HepG2 (cell line): Measurements from ENCODE around the gene TFDP1. TPM values are rescaled to one million over a fixed set of nuclear protein-coding genes. Genes with fewer than 3 reads are reported as not detected.
"Not testable (repeated sequence)": the region's sequence is repeated elsewhere in the genome, so short reads cannot be mapped to it uniquely, and the experiment has no call there.

ENCODE experiments used
- ATAC-seq: fragments of 200-7000 bp; cut with Tn5 transposase; 3 replicates; pipeline ENCODE4 v1.9.1; 2020; ENCODE audit warnings: mild to moderate bottlenecking, moderate library complexity
- BruUV-seq: library from RNA; stranded (reverse); fragments of 400-500 nt; replicated peaks from 2 replicates; lab custom pipeline; 2021; lab: Mats Ljungman, UMichigan
- CTCF ChIA-PET: fragments of 300-600 bp; formaldehyde crosslinking; extraction: SDS; loops from one replicate; lab custom pipeline; 2021; ENCODE audit warnings: low total read pairs, inconsistent platforms, low intra/inter-chr PET ratio; lab: Yijun Ruan, JAX
- POLR2A ChIA-PET: fragments of 350-600 bp; sonication (Branson Sonifier 250); formaldehyde crosslinking; loops from one replicate; lab custom pipeline; 2020; ENCODE audit warnings: antibody characterized with exemption, inconsistent platforms; lab: Yijun Ruan, JAX
- DNase-seq: peaks from one replicate; pipeline ENCODE4 v3.0.0-alpha.2; 2015; ENCODE audit warnings: low spot score
- FAIRE-seq: peaks from 3 replicates; lab custom pipeline; 2011; peaks lifted over from hg19 to GRCh38; lab: Jason Lieb, UNC
- H2AFZ ChIP-seq: one replicate; pipeline ENCODE4 v1.6.1; 2011; ENCODE audit warnings: low read length, inconsistent platforms
- H3K27ac ChIP-seq: fragments of 300-600 bp; 3 replicates; pipeline ENCODE4 v1.8.0; 2011; ENCODE audit warnings: mixed run types, mild to moderate bottlenecking, mixed read lengths, low read length, inconsistent platforms; ENCODE audit not compliant: insufficient read depth; ENCODE audit errors: extremely low read length
- H3K27me3 ChIP-seq, 2 experiments: fragments of 200-600 bp in 1 of 2; 2 replicates in 1 of 2; 3 replicates in 1 of 2; pipeline versions ENCODE4 v1.6.0 to v1.8.0; 2011; ENCODE audit warnings: low read length in 2 of 2, mild to moderate bottlenecking in 2 of 2, moderate library complexity in 2 of 2, inconsistent platforms in 1 of 2; ENCODE audit not compliant: insufficient read depth in 2 of 2, control insufficient read depth in 1 of 2
- H3K36me3 ChIP-seq, 2 experiments: fragments of 200-600 bp in 1 of 2; replicated peaks in 1 of 2; 2 replicates in 1 of 2; 3 replicates in 1 of 2; pipeline versions ENCODE4 v1.5.1 to v1.8.0; 2011; ENCODE audit warnings: low read length in 2 of 2, inconsistent platforms in 1 of 2; ENCODE audit not compliant: insufficient read depth in 2 of 2, control insufficient read depth in 1 of 2
- H3K4me1 ChIP-seq: 2 replicates; pipeline ENCODE4 v1.5.1; 2012; ENCODE audit warnings: low read length, inconsistent platforms; ENCODE audit not compliant: insufficient read depth
- H3K4me2 ChIP-seq: 2 replicates; pipeline ENCODE4 v1.6.0; 2011; ENCODE audit warnings: low read depth, low read length, inconsistent platforms
- H3K4me3 ChIP-seq, 3 experiments: fragments of 200-600 bp in 1 of 3; sonication (generic), shearing (Covaris generic) in 1 of 3; replicated peaks in 1 of 3; 2 replicates each; pipeline ENCODE4 v1.5.1; 2011 to 2016; ENCODE audit warnings: low read length in 3 of 3, inconsistent platforms in 2 of 3, low read depth in 2 of 3, mild to moderate bottlenecking in 2 of 3, control low read depth in 1 of 3, mixed read lengths in 1 of 3; ENCODE audit not compliant: insufficient read depth in 1 of 3
- H3K79me2 ChIP-seq: one replicate; pipeline ENCODE4 v1.6.1; 2011; ENCODE audit warnings: low read length, inconsistent platforms; ENCODE audit not compliant: insufficient read depth
- H3K9ac ChIP-seq: 2 replicates; pipeline ENCODE4 v1.6.0; 2011; ENCODE audit warnings: mild to moderate bottlenecking, low read depth, low read length, inconsistent platforms; ENCODE audit not compliant: insufficient read depth
- H3K9me3 ChIP-seq: 2 replicates; pipeline ENCODE4 v1.5.1; 2012; ENCODE audit warnings: mild to moderate bottlenecking, low read length
- H4K20me1 ChIP-seq: 2 replicates; pipeline ENCODE4 v1.6.0; 2011; ENCODE audit warnings: inconsistent platforms, mild to moderate bottlenecking, low read length, moderate library complexity; ENCODE audit not compliant: insufficient read depth
- HOXA3 ChIP-seq: sonication (generic); formaldehyde crosslinking; IDR thresholded peaks from 2 replicates; pipeline ENCODE4 v1.5.0; 2020; ENCODE audit warnings: missing genetic modification reagents
- POGZ ChIP-seq: sonication (generic); formaldehyde crosslinking; IDR thresholded peaks from 2 replicates; pipeline ENCODE4 v1.4.0; 2020; ENCODE audit warnings: mild to moderate bottlenecking, missing genetic modification reagents
- STAG1 ChIP-seq: sonication (generic); formaldehyde crosslinking; IDR thresholded peaks from 2 replicates; pipeline ENCODE4 v1.4.0; 2020; ENCODE audit warnings: missing genetic modification reagents
- ZBTB38 ChIP-seq: sonication (generic); formaldehyde crosslinking; IDR thresholded peaks from 2 replicates; pipeline ENCODE4 v1.5.1; 2020; ENCODE audit warnings: mild to moderate bottlenecking, missing genetic modification reagents
- ZMYM4 ChIP-seq: sonication (generic); formaldehyde crosslinking; IDR thresholded peaks from 2 replicates; pipeline ENCODE4 v1.8.1; 2023; ENCODE audit warnings: mild to moderate bottlenecking, missing genetic modification reagents
- WGBS: methylation state at CpG from one replicate; pipeline ENCODE4 v1.1.6; 2017; ENCODE audit warnings: low lambda C conversion rate; 5-methylcytosine and 5-hydroxymethylcytosine counted together
- in situ Hi-C: cut with HindIII; loops from 2 replicates; pipeline ENCODE4 v1.10.0; 2017; ENCODE audit warnings: low pct_unique_long_range_greater_than_20kb; ENCODE audit not compliant: extremely low pct_ligation_motif_present
- intact Hi-C: fragments of 100-400 bp; cut with micrococcal nuclease; formaldehyde crosslinking; loops from one replicate; pipeline ENCODE4 v1.10.0; 2022; ENCODE audit not compliant: unreplicated experiment
- polyA plus RNA-seq, 8 experiments: library from polyadenylated mRNA; depleted of rRNA in 3 of 8; stranded (reverse) in 7 of 8; unstranded in 1 of 8; fragments of >200 nt; fragmentation: Illumina TruSeq in 4 of 8; extraction: Trizol in 4 of 8; gene quantifications; 2 replicates each; pipeline versions ENCODE4 v1.2.1 to v1.2.3, GENCODE V29; 2011 to 2016; ENCODE audit warnings: low read depth in 4 of 8, missing spikeins in 1 of 8, mixed read lengths in 1 of 8; ENCODE audit not compliant: insufficient read depth in 1 of 8
- total RNA-seq, 5 experiments: library from RNA; depleted of rRNA; stranded (reverse); fragments of >200 nt; fragmentation: Illumina TruSeq; extraction: Trizol; gene quantifications; 2 replicates each; pipeline ENCODE4 v1.2.3, GENCODE V29; 2016; ENCODE audit warnings: low read depth in 1 of 5
- TF ChIP-seq, protein P1 (sequence below): sonication (generic); formaldehyde crosslinking; IDR thresholded peaks from 2 replicates; pipeline ENCODE4 v1.4.0; 2020; ENCODE audit warnings: missing genetic modification reagents
- TF ChIP-seq, protein P2 (sequence below): sonication (generic); formaldehyde crosslinking; IDR thresholded peaks from 2 replicates; pipeline ENCODE4 v1.5.0; 2020; ENCODE audit warnings: mild to moderate bottlenecking, missing genetic modification reagents, moderate library complexity

The TFDP1 gene
- total and polyA plus RNA-seq, 2 of the 13 experiments (the other 11 are each of a cell fraction or from before 2014, with no cell fraction given), result 38.0 to 84.2 TPM

- TF ChIP-seq, protein P1, sequence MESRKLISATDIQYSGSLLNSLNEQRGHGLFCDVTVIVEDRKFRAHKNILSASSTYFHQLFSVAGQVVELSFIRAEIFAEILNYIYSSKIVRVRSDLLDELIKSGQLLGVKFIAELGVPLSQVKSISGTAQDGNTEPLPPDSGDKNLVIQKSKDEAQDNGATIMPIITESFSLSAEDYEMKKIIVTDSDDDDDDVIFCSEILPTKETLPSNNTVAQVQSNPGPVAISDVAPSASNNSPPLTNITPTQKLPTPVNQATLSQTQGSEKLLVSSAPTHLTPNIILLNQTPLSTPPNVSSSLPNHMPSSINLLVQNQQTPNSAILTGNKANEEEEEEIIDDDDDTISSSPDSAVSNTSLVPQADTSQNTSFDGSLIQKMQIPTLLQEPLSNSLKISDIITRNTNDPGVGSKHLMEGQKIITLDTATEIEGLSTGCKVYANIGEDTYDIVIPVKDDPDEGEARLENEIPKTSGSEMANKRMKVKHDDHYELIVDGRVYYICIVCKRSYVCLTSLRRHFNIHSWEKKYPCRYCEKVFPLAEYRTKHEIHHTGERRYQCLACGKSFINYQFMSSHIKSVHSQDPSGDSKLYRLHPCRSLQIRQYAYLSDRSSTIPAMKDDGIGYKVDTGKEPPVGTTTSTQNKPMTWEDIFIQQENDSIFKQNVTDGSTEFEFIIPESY (CRISPR knock-in tag), result peak; percentile 100
- TF ChIP-seq HOXA3 (peak; percentile 46; the same call in 1 of the 2 replicates), STAG1 (peak; percentile 41), POGZ (CRISPR knock-in tag) (peak; percentile 76), ZBTB38 (CRISPR knock-in tag) (peak; percentile 80), ZMYM4 (CRISPR knock-in tag) (peak; percentile 48; the same call in 1 of the 2 replicates)
- TF ChIP-seq, protein P2, sequence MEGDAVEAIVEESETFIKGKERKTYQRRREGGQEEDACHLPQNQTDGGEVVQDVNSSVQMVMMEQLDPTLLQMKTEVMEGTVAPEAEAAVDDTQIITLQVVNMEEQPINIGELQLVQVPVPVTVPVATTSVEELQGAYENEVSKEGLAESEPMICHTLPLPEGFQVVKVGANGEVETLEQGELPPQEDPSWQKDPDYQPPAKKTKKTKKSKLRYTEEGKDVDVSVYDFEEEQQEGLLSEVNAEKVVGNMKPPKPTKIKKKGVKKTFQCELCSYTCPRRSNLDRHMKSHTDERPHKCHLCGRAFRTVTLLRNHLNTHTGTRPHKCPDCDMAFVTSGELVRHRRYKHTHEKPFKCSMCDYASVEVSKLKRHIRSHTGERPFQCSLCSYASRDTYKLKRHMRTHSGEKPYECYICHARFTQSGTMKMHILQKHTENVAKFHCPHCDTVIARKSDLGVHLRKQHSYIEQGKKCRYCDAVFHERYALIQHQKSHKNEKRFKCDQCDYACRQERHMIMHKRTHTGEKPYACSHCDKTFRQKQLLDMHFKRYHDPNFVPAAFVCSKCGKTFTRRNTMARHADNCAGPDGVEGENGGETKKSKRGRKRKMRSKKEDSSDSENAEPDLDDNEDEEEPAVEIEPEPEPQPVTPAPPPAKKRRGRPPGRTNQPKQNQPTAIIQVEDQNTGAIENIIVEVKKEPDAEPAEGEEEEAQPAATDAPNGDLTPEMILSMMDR (CRISPR knock-in tag), result peak; percentile 69
- TF ChIP-seq, all 625 proteins: peak for 7; not testable (repeated sequence) for 618
- H3K4me2 ChIP-seq, H3K9ac ChIP-seq, CTCF ChIA-PET, POLR2A ChIA-PET, H2AFZ ChIP-seq, H3K27me3 ChIP-seq, H4K20me1 ChIP-seq, H3K9me3 ChIP-seq, intact Hi-C loops, H3K4me3 ChIP-seq, H3K27ac ChIP-seq, in situ Hi-C loops, FAIRE-seq, BruUV-seq, H3K4me1 ChIP-seq: not testable (repeated sequence)
- peak; percentile 32; the same call in 1 of the 3 replicates for ATAC-seq
- 75% methylated on average over 13 of the region's 13 CpGs for WGBS
- peak; percentile 6 for DNase-seq
- peaks cover 12 to 40% of the 10 kb centered on the region in 2 experiments for H3K36me3 ChIP-seq
- peaks cover 16% of the 10 kb centered on the region for H3K79me2 ChIP-seq
Measured at GRCh38 chr13:113621498-113621897, 36.9 kb downstream of the TFDP1 start.

DNA sequence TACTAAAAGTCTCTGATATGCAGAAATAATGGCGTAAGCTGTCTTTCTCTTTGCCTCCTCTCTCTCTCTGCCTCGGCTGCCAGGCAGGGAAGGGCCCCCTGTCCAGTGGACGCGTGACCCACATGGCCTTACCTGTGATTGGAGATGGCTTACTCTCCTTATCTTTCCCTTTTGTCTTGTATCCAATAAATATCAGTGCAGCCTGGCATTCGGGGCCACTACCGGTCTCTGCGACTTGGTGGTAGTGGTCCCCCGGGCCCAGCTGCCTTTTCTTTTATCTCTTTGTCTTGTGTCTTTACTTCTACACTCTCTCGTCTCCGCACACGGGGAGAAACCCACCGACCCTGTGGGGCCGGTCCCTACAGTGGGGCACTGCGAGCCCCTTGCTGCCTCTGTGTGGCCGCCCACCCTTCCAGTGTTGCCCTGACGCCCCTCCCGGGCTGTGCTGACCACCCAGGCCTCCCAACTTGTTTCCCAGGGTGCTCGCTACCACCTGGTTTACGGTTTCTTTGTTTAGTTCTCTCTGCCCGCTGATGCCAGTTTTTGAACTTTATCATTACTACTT lies 37.5 kb downstream of the TFDP1 start:
- H4K20me1 ChIP-seq, H3K4me3 ChIP-seq, H3K27ac ChIP-seq, BruUV-seq, H3K9ac ChIP-seq, H3K27me3 ChIP-seq, H3K4me1 ChIP-seq, POLR2A ChIA-PET, intact Hi-C loops, H3K4me2 ChIP-seq, H2AFZ ChIP-seq, FAIRE-seq, CTCF ChIA-PET, in situ Hi-C loops, ATAC-seq, H3K9me3 ChIP-seq, DNase-seq: not testable (repeated sequence)
- 97% methylated on average over 20 of the region's 20 CpGs for WGBS
- H3K36me3 ChIP-seq, result peaks cover 13 to 37% of the 10 kb centered on the region in 2 experiments
- H3K79me2 ChIP-seq, result peaks cover 11% of the 10 kb centered on the region
